GM12891 (cell line): Measurements from ENCODE around the gene IFT74. TPM values are rescaled to one million over a fixed set of nuclear protein-coding genes. Genes with fewer than 3 reads are reported as not detected.

Experiments used
- DNase-seq: peaks from one replicate; pipeline ENCODE4 v3.0.0; 2011; ENCODE audit warnings: low spot score; ENCODE audit not compliant: insufficient read length
- FAIRE-seq: peaks from 2 replicates; lab custom pipeline; 2011; peaks lifted over from hg19 to GRCh38; lab: Jason Lieb, UNC
- PAX5 ChIP-seq: IDR thresholded peaks from 2 replicates; pipeline ENCODE4 v1.6.1; 2011; ENCODE audit warnings: low read length, moderate library complexity, mild to moderate bottlenecking; ENCODE audit not compliant: insufficient read depth, severe bottlenecking
- POLR2A ChIP-seq: IDR thresholded peaks from 2 replicates; pipeline ENCODE4 v1.6.1; 2011; ENCODE audit warnings: low read depth, low read length, control low read depth
- POLR2AphosphoS5 ChIP-seq: IDR thresholded peaks from 2 replicates; pipeline ENCODE4 v1.6.1; 2011; ENCODE audit warnings: low read depth, low read length, control low read depth
- POU2F2 ChIP-seq: IDR thresholded peaks from 2 replicates; pipeline ENCODE4 v1.6.1; 2011; ENCODE audit warnings: low read depth, mild to moderate bottlenecking, control low read depth, low read length, moderate library complexity
- SPI1 ChIP-seq: IDR thresholded peaks from 2 replicates; pipeline ENCODE4 v1.6.1; 2011; ENCODE audit warnings: low read depth, low read length, control low read depth
- TAF1 ChIP-seq: IDR thresholded peaks from 2 replicates; pipeline ENCODE4 v1.6.1; 2011; ENCODE audit warnings: low read depth, low read length, control low read depth
- polyA plus RNA-seq: library from polyadenylated mRNA; unstranded; fragments of >200 nt; gene quantifications from one replicate; pipeline ENCODE4 v1.2.1, GENCODE V29; 2012; ENCODE audit warnings: low read depth, missing spikeins, inconsistent platforms; ENCODE audit not compliant: missing spikeins

Gene IFT74
- 9.2 TPM for polyA plus RNA-seq

DNA sequence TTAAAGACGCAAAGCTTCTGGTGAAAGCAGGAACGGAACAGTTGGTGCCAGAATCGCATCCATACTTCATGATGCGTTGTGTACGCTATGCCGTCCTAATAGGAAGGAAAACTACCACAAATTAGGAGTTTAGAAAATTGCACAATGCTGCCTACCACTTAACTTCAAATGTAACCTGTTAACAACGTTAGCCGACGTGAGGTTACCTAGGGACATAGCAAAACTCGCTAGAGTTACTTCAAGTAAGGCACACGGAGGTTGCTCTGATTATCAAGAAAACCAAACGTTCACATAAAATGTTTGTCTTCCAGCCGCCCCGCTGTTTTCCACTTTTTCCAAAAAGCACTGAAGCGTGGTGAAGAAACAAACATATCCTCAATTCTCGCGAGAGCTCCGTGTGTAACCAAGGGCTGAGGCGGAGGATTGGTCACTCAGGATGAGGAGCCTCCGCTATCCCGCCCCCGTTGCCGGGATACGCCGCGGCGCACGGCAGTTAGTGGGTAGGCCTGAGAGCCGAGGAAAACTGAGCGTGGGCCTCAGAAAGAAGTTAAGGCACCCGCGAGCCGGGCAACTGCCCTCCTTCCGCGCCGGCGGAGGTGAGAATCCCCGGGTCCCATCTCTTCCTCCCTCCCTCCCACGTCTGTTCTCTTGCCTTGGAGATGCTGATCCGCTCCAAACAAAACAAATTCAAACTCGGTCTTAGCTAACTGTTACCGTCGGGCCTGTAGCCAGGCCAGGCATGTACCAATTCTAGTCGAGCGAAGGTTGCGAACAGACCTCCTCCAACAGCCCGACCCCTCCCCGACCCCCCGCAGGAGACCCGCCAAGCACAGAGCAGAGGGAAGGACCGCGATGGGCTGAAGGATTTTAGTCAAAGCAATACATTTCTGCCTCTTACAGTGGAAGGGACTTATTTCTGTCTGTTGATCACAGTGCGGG, at the start of gene IFT74:
Gene IFT74 (plus strand): TSS at position 492 of the 939 bp plus-strand sequence. CDS start 5,556 bp downstream, outside the sequence.
- TF ChIP-seq PAX5 (peak; percentile 94), TAF1 (peak; percentile 62; the same call in 1 of the 2 replicates), SPI1 (no peak), POU2F2 (no peak), POLR2AphosphoS5 (peak; percentile 64; the same call in 1 of the 2 replicates), POLR2A (peak; percentile 71)
- peak; percentile 94 for FAIRE-seq
- peak; percentile 81 for DNase-seq

DNA sequence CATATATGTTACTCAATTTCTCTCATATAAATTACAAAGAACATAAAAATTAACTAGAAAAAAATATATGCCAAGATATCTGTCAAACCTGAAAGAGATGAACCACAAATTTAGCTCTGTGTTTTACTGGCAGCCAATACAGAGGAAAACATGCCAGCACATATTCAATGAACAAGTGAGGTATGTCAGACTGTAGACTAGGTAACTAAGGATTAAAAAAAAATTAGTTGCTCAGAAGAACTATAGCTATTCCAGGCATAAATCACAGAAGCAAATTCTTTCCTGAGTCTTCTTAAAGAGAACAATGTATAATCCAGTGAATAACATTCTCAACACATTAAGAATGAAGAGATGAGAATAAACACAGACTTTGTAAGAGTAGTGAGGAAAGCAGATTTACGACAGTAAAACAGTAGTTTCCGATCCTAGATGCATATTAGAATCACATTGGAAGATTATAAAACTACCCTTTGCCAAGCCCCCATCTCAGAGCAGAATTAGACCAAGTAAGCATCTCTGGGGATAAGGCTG, 43.0 kb upstream of the IFT74 start:
- TF ChIP-seq POLR2A = no peak
- no peak for TF ChIP-seq POLR2AphosphoS5
- no peak for TF ChIP-seq SPI1
- no peak for TF ChIP-seq TAF1
- TF ChIP-seq POU2F2 = no peak
- no peak for TF ChIP-seq PAX5
- DNase-seq (no peak), FAIRE-seq (no peak)

DNA sequence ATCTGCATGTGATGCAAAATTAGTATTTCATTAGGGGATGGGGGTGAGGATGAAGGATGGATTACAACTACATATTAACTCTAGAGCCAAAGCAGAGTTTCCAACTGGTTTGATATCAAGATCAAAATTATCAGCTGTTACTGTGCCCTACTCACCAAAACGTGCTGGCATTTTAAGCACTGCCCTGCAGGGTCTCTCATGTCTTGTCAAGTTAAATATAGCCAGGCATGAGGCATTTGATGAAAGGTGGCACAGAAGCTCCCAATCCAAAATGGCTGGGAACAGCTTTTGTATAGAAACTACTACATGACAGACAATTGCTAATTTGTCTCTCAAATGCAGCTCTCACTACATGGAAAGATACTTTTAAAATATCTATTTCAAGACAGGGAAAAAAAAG, 36.5 kb upstream of the IFT74 start:
- TF ChIP-seq SPI1 = no peak
- no peak for TF ChIP-seq TAF1
- no peak for TF ChIP-seq POLR2AphosphoS5
- TF ChIP-seq POLR2A = no peak
- TF ChIP-seq POU2F2 = no peak
- TF ChIP-seq PAX5 = no peak
- FAIRE-seq (no peak), DNase-seq (no peak)

DNA sequence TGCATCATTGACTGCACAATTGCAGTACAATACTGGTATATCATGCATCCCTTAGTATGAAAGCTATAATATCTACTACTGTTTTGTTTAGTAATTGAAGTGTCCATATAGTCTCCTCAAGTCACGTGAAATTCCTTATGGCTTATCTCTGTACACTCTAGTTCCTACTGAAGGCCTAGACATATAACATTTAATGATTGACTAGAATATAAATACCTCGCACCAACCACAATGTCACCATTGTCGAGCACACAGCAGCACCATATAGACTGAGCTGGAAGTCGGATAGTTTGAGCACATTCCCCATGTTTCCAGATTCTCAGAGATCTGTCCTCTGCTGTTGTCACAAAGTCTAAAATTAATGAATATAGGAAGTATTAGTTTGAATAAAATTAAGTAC, 30.6 kb upstream of the IFT74 start:
- TF ChIP-seq POLR2AphosphoS5 (no peak), SPI1 (no peak), TAF1 (no peak), PAX5 (no peak), POLR2A (no peak), POU2F2 (no peak)
- FAIRE-seq = no peak

DNA sequence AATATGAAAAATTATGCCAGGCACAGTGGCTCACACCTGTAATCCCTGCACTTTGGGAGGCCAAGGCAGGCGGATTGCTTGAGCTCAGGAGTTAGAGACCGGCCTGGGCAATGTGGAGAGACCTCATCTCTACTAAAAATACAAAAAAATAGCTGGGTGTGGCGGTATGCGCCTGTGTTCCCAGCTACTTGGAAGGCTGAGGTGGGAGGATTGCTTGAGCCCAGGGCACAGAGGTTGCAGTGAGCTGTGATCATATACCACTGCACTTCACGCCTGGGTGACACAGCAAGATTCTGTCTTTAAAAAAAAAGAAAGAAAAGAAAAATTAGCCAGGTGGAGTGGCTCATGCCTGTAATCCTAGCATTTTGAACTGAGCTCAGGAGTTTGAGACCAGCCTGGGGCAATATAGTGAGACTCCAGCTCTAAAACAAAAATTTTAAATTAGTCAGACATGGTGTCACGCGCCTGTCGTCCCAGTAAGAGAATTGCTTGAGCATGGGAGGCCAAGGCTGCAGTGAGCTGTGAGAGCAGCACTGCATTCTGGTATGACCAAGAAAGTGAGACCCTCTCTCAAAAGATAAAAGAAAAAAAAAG, 27.2 kb upstream of the IFT74 start:
- FAIRE-seq = no peak
- TF ChIP-seq PAX5 (no peak), POLR2AphosphoS5 (no peak), TAF1 (no peak), POU2F2 (no peak), POLR2A (no peak), SPI1 (no peak)
- no peak for DNase-seq

More for the DNA sequence above, 30.6 kb upstream of the IFT74 start:
- no peak for DNase-seq

DNA sequence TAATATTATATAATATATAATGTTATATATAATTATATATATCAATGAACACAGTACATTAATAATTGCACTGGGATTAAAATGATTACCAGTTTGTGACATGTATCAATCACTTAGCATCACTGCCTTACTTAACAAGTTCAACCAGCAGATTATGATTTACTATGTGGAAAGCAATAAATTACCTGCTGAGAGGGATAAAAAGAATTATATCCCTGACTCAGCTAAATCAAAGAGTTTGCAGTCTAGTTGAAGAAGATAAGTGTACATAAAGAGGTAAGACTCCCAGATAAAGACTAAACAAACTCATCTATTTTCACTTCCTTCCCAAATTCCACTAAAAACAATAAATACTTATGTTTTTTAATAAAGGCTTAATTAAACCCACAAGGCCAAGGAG, 20.4 kb upstream of the IFT74 start:
- DNase-seq (no peak), FAIRE-seq (no peak)
- TF ChIP-seq SPI1 = no peak
- no peak for TF ChIP-seq TAF1
- no peak for TF ChIP-seq POLR2AphosphoS5
- no peak for TF ChIP-seq POU2F2
- no peak for TF ChIP-seq PAX5
- no peak for TF ChIP-seq POLR2A

DNA sequence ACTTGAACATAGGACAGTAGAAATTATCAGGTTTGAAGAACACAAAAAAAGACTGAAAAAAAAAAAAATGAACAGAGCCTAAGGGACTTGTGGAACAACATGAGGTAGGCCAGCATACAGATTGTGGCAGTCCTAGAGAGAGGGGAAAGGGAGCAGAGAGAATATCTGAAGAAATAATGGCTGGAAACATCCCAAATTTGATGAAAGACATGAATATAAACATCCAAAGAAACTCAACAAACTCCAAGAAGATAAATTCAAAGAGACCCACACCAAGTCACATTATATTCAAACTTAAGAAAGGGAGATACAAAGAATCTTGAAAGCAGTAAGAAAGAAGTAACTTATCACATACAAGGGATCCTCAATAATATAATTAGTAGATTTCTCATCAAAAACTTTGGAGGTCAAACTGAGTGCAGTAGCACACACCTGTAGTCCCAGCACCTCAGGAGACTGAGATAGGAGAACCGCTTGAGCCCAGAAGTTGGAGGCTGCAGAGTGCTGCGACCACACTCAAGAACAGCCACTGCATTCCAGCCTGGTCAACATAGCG, 18.3 kb upstream of the IFT74 start:
- TF ChIP-seq TAF1 (no peak), POLR2A (no peak), PAX5 (no peak)
- no peak for FAIRE-seq
- no peak for DNase-seq

DNA sequence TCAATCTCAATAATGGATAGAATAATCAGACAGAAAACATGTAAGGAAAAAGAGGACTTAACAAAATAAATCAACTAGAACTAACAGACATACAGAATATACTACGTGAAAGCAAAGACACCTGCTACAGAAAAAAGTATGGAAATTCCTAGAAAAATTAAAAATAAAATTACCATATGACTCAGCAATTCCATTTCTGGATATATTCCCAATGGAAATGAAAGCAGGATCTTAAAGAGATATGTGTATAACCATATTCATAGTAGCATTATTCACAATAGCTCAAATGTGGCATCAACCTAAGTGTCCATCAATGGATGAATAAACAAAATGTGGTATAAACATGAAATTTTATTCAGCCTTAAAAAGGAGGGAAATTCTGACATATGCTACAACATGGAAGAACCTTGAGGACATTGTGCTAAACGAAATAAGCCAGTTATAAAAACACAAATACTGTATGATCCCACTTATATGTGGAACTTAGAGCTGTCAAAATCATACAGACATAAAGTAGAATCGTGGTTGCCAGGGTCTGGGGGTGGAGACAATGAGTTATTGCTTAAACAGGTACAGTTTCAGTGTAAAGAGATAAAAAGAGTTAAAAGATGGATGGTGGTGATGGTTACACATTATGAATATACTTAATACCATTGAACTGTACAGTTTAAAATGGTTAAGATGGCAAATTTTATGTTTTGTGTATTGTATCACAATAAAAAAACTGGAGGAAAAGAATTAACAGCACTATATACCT, 16.1 kb upstream of the IFT74 start:
- FAIRE-seq = no peak
- DNase-seq = no peak
- TF ChIP-seq POLR2AphosphoS5 (no peak), SPI1 (no peak), POU2F2 (no peak), PAX5 (no peak), POLR2A (no peak), TAF1 (no peak)
